ENCODE data around the gene OIT3. TPM values are rescaled to one million over a fixed set of nuclear protein-coding genes. Genes with fewer than 3 reads are reported as not detected.

Gene OIT3
- total RNA-seq = under 1 TPM; 0.09 to 0.29 TPM
- long read RNA-seq = 0 reads

- no peak for DNase-seq
- intact Hi-C loops (cut with DNase I) = no loop called here
These were observed at the start of gene OIT3 for GRCh38 chr10:72893136-72893798. TSS of gene OIT3 (plus strand) at chr10:72893739. CDS start at chr10:72893799, 60 bp downstream.

GRCh38 chr10:72846238-72846637, 47.3 kb upstream of the OIT3 start:
- intact Hi-C loops (cut with DNase I) = no loop called here
- DNase-seq (no peak), ATAC-seq (no peak)

More at GRCh38 chr10:72893136-72893798, at the start of gene OIT3:
- no peak for ATAC-seq

GRCh38 chr10:72847681-72848080, 45.9 kb upstream of the OIT3 start:
- ATAC-seq = peak in 1 of 2 donors; percentile 12
- intact Hi-C loops (cut with DNase I) = no loop called here
- DNase-seq = no peak

- intact Hi-C loops (cut with DNase I) = no loop called here
- DNase-seq = no peak
- no peak for ATAC-seq
These were observed 42.7 kb upstream of the OIT3 start for GRCh38 chr10:72850861-72851260.

GRCh38 chr10:72851509-72851908, 42.0 kb upstream of the OIT3 start:
- ATAC-seq (no peak), DNase-seq (no peak)
- intact Hi-C loops (cut with DNase I) = no loop called here

GRCh38 chr10:72852508-72852907, 41.0 kb upstream of the OIT3 start:
- DNase-seq = no peak
- intact Hi-C loops (cut with DNase I) = no loop called here
- no peak for ATAC-seq

- ATAC-seq = no peak
- intact Hi-C loops (cut with DNase I) = no loop called here
- no peak for DNase-seq
These were observed 38.4 kb upstream of the OIT3 start for GRCh38 chr10:72855129-72855528.

GRCh38 chr10:72855790-72856189, 37.7 kb upstream of the OIT3 start:
- intact Hi-C loops (cut with DNase I) = no loop called here
- DNase-seq = no peak
- ATAC-seq = no peak

GRCh38 chr10:72858067-72858466, 35.5 kb upstream of the OIT3 start:
- intact Hi-C loops (cut with DNase I) = no loop called here
- no peak for ATAC-seq
- DNase-seq = no peak

GRCh38 chr10:72862957-72863356, 30.6 kb upstream of the OIT3 start:
- no peak for ATAC-seq
- DNase-seq = no peak
- intact Hi-C loops (cut with DNase I) = no loop called here

GRCh38 chr10:72875250-72876055, 18.1 kb upstream of the OIT3 start:
- DNase-seq (no peak), ATAC-seq (no peak)
- intact Hi-C loops (cut with DNase I) = loop anchor here in 1 of 2 donors (10.0 kb wide), 1 partner anchor 511 kb away; no protein-coding TSS in a partner anchor

GRCh38 chr10:72879245-72879644, 14.3 kb upstream of the OIT3 start:
- intact Hi-C loops (cut with DNase I) = loop anchor here in 1 of 2 donors (10.0 kb wide), 1 partner anchor 514 kb away; no protein-coding TSS in a partner anchor
- ATAC-seq (no peak), DNase-seq (no peak)

GRCh38 chr10:72881291-72881690, 12.2 kb upstream of the OIT3 start:
- intact Hi-C loops (cut with DNase I) = no loop called here
- DNase-seq (no peak), ATAC-seq (no peak)

GRCh38 chr10:72883861-72884260, 9.7 kb upstream of the OIT3 start:
- ATAC-seq = no peak
- intact Hi-C loops (cut with DNase I) = no loop called here

GRCh38 chr10:72885953-72886352, 7.6 kb upstream of the OIT3 start:
- DNase-seq (no peak), ATAC-seq (no peak)
- intact Hi-C loops (cut with DNase I) = no loop called here

More at GRCh38 chr10:72883861-72884260, 9.7 kb upstream of the OIT3 start:
- no peak for DNase-seq

GRCh38 chr10:72886621-72887020, 6.9 kb upstream of the OIT3 start:
- intact Hi-C loops (cut with DNase I) = no loop called here
- ATAC-seq (no peak), DNase-seq (no peak)

GRCh38 chr10:72887043-72887442, 6.5 kb upstream of the OIT3 start:
- intact Hi-C loops (cut with DNase I) = no loop called here
- no peak for DNase-seq
- peak in 1 of 2 donors; percentile 35 for ATAC-seq

GRCh38 chr10:72888151-72888638, 5.3 kb upstream of the OIT3 start:
- ATAC-seq = no peak
- DNase-seq = no peak
- intact Hi-C loops (cut with DNase I) = no loop called here

GRCh38 chr10:72889391-72889831, 4.1 kb upstream of the OIT3 start:
- intact Hi-C loops (cut with DNase I) = no loop called here

GRCh38 chr10:72890086-72890485, 3.5 kb upstream of the OIT3 start:
- intact Hi-C loops (cut with DNase I) = no loop called here
- DNase-seq (no peak), ATAC-seq (peak in 1 of 2 donors; percentile 55)

More at GRCh38 chr10:72889391-72889831, 4.1 kb upstream of the OIT3 start:
- ATAC-seq (no peak), DNase-seq (no peak)
